Skeletal muscle cell (primary cell): Measurements from ENCODE around the gene ATXN7.

Source experiments
- DNase-seq: peaks from one replicate; pipeline ENCODE4 v3.0.0-alpha.2; 2010; ENCODE audit warnings: low read depth
- H3K4me3 ChIP-seq: 2 replicates; pipeline ENCODE4 v1.5.1; 2011; ENCODE audit warnings: low read depth, mild to moderate bottlenecking, control low read depth, low read length, moderate library complexity

ATXN7 gene

GRCh38 chr3:63976161-63976871, 112.6 kb downstream of the ATXN7 start:
- no peak overlapping the region for H3K4me3 ChIP-seq
- DNase-seq = peak; percentile 94

GRCh38 chr3:63976872-63977200, 113.2 kb downstream of the ATXN7 start:
- no peak for DNase-seq
- no peak overlapping the region for H3K4me3 ChIP-seq

DNA sequence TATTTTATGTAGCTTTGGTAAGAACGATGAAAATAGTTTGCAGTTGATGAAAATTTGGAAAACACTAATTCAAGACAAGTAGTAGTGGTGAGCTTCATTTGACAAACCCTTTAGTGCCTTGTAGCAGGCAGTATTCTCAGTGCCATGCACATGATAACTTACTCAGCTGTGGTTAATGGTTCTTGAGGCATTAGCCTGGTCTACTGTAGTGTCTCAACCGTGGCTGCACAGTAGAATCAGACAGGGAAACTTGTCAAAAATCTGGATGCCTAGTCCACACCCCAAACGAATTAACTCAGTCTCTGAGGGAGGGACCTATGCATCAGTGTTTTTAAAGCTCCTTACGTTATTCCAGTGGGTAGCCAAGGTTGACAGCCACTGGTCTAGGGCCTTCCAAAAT, 114.2 kb downstream of the ATXN7 start:
- no peak for DNase-seq
- no peak overlapping the region for H3K4me3 ChIP-seq

- no peak for DNase-seq
- H3K4me3 ChIP-seq = no peak overlapping the region
Observed at GRCh38 chr3:63979093-63979885, 115.6 kb downstream of the ATXN7 start.

DNA sequence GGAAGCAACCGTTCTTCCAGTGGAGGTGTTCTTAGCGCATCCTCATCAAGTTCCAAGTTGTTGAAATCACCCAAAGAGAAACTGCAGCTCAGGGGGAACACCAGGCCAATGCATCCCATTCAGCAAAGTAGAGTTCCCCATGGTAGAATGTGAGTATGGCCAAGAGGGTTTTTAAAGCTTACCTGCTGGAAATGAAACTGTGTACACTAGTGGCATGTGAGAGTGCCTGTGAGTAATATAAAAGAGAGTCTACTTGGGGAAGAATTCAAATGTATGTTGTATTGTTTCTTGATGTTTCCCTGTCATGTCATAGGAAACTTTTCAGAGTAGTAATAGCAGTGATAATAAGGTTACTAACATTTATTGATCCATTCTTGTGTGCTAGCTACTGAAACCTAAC, 116.4 kb downstream of the ATXN7 start:
- DNase-seq = no peak
- H3K4me3 ChIP-seq = no peak overlapping the region

DNA sequence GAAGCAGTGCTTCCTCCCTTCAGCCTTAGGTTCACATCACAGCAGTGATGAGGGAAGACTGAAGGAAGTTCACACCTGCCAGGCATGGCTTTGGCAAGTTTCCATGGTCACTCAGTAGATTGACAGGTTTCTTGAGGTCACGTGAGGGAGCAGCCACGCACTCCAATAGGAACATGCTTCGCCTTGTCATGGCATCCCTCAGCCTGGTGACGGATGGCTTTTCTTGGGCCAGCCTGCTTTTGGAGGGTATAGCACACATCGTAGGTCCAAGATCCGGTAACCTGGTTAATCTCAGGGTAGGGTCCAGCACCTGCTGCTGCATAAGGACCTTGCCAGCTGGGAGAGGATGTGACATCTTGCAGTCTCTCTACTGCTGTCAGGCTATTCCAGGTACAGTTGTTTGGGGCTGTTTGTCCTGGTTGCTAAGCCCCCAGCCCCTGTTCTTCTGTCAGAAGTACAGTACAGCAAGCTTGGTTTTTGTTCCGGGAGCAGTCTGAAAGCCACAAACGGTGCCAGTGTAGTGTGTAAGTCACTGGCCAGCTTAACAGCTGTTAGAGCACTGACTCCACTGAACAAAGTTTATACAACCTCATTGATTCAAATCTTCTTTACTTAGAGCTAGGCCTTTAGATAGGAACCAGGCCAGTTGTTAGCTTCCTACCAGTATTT, 117.3 kb downstream of the ATXN7 start:
- DNase-seq = no peak

GRCh38 chr3:63981980-63982379, 118.3 kb downstream of the ATXN7 start:
- no peak overlapping the region for H3K4me3 ChIP-seq
- DNase-seq = no peak

More for the DNA sequence above, 117.3 kb downstream of the ATXN7 start:
- no peak overlapping the region for H3K4me3 ChIP-seq

DNA sequence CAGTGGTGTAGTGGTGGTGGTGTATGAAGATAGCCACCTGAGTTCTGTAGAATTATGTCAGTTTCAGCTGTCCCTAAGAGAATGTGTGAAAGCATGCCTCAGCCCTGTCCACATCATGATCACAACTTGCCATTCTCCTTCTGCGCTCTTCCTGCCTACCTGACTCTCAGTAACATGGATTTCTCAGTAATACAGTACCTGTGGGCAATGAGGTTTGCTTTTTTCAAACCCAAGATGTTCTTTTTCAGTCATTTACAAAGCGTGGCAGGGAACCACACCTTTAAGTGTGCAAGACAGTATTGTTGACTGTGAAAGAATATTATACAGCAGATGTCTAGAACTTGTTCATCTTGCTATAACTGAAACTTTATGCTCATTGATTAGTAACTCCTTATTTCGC, 120.7 kb downstream of the ATXN7 start:
- H3K4me3 ChIP-seq = no peak overlapping the region
- no peak for DNase-seq

- no peak overlapping the region for H3K4me3 ChIP-seq
- no peak for DNase-seq
Observed at GRCh38 chr3:63986146-63986545, 122.5 kb downstream of the ATXN7 start.

DNA sequence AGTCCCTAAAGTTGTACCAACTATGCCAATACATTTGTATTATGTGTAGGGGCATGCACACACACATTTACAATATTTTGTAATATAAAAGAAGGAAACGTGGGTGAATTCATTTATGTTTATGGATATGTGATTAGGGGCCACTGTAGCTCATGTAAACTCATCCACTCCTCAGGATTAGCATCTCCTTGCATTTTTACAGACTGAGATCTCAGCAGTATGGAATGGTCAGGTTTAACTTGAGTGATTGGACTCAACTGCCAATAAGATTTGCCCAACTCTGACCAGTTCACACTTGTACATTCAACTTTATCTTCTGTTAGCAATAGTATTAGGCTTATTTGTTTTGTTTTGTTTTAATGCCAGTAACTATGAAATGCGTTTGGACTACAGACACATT, 123.2 kb downstream of the ATXN7 start:
- no peak for DNase-seq

DNA sequence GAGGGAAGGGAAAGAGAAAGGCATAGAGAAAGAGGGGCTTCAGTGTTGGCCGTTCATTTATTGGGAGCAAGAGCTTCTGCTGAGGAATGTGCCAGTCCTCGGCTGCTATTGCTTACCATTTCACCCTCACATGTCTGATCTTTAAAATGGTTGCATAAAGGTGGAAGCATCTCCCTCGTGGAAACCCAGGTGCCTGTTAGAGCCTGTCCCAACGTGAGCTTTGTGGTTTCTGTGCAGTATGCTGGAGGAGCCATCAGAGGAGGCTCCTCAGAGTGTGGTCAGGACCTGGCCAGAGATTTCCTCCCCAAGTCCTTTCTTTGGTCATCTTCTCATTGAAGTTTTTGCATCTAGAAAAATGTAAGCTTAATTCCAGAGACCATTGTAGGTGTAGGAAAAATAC, 125.3 kb downstream of the ATXN7 start:
- no peak for DNase-seq

More for the DNA sequence above, 123.2 kb downstream of the ATXN7 start:
- H3K4me3 ChIP-seq = no peak overlapping the region

DNA sequence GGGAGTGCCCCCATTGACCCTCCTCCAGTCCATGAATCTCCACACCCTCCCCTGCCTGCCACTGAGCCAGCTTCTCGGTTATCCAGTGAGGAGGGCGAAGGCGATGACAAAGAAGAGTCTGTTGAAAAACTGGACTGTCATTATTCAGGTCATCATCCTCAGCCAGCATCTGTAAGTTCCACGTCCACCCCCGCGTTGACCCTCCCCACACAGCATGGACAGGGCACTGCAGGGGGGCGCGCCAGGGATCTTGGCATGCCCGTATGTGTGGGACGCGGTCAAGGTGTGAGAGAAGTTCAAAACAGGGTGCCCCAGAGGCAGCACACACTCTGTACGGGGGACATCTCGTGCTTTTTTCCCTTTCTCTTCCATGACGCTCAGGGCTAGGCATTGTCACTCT, 126.5 kb downstream of the ATXN7 start:
- DNase-seq = no peak
- no peak overlapping the region for H3K4me3 ChIP-seq

More for the DNA sequence above, 125.3 kb downstream of the ATXN7 start:
- no peak overlapping the region for H3K4me3 ChIP-seq

DNA sequence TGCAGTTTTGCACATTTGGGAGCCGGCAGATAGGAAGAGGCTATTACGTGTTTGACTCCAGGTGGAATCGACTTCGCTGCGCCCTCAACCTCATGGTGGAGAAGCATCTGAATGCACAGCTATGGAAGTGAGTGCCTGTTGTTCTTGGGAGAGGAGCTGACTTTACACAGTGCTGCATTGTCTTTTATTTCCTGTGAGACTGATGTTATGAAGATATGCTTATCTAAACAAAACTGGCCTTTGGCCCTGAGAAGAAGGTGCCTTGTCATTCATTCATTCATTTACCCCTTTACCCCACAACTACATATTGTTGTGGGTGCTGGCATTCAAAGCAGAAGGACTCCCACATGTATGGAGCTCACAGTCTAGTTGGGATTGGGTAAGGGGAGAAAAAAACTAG, 127.1 kb downstream of the ATXN7 start:
- no peak for DNase-seq
- no peak overlapping the region for H3K4me3 ChIP-seq

- no peak for DNase-seq
- H3K4me3 ChIP-seq = no peak overlapping the region
Observed at GRCh38 chr3:63991666-63992065, 128.0 kb downstream of the ATXN7 start.

DNA sequence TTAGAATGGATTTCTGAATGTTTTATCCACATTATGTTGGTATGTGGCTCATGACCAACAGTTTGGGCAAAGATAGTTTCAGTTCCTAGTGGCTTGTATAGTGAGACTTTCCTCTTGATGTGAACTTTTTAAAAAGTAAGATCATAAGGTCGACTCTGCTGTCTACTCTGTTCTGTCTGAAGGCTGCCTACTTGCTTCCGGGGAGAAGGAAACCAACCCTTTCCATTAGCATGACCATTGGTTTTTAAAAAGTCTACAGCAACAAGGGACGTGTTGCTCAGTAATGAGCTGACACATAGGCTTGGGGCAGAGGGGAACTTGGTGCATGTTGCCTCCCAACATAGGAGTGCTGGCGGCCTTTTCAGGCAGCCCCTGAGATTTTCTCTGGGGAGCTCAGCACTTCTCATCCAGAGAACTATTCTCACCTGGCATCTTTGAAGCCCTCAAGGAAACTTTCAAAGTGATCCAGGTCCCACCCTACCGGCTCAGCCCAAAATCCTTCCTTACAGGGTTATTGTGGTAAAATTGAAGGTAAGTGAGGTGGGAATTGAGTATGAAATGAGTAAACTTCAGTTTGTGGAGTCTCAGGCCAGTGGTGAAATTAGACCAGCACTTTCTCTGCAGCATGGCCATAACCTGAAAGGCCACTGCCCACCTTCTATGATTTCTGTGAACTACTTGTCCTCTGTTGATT, 129.0 kb downstream of the ATXN7 start:
- DNase-seq = no peak
- no peak overlapping the region for H3K4me3 ChIP-seq

DNA sequence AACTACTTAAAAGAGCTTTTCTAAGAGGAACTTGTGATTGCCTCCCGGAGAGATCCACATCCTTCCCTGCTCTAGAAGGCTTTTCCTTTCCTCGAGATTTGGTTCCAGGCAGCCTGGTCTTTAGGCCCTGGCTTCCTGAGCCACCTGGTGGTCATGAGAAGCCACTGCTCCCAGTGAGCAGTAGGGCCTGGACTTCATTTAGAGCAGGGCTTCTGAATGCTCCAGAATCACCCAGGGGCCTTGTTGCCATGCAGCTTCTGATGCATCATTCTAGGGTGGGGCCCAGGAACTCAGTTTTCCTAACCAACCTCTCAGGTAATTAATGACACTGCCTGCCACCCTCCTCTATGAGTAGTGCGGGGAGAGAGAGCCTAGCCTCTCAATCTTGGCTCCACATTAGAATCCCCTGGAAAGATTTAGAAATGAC, 130.0 kb downstream of the ATXN7 start:
- DNase-seq = peak; percentile 45
- H3K4me3 ChIP-seq = no peak overlapping the region

GRCh38 chr3:63995086-63995485, 131.4 kb downstream of the ATXN7 start:
- DNase-seq = no peak
- no peak overlapping the region for H3K4me3 ChIP-seq

DNA sequence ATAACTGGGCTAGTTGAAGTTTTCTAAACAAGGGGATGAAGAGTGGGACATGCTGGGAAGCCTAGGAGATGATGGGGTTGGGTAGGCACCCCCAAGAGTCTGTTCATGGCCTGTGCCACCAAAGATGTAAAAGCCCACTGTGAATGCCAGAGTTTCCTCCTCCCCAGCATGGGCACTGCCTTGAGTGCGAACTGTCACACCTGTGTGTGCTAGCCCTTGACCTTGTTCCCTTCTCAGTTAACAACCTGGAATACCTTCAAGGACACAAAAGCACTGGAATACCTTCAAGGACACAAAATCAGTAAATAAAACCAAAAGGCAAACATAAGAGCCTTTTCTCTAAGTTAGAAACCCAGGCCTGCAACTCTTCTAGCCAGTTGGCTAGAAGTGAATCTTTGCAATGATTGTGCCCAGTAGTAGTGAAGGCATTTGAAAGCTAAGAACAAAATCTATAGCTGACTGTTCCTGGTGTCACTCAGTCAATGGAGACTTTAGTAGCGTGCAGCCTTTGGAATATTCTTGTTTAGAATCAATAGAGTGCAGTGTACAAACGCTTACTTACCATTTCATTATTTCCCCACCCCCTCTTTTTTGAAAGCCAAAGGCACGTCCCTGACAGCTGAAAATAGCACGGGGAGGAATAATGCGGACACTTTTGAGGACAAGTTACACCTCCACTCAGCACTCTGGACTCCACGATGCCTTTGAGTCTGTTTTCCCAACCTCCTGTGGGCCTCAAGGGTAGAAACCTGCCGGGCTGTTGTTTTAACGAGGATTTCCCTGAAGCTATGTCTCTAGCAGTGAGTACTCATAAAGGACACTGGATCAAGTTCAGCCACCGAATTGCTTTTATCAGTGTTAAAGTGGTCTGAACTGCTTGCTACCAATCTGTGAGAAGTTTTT, 135.4 kb downstream of the ATXN7 start:
- DNase-seq = no peak
- no peak overlapping the region for H3K4me3 ChIP-seq

DNA sequence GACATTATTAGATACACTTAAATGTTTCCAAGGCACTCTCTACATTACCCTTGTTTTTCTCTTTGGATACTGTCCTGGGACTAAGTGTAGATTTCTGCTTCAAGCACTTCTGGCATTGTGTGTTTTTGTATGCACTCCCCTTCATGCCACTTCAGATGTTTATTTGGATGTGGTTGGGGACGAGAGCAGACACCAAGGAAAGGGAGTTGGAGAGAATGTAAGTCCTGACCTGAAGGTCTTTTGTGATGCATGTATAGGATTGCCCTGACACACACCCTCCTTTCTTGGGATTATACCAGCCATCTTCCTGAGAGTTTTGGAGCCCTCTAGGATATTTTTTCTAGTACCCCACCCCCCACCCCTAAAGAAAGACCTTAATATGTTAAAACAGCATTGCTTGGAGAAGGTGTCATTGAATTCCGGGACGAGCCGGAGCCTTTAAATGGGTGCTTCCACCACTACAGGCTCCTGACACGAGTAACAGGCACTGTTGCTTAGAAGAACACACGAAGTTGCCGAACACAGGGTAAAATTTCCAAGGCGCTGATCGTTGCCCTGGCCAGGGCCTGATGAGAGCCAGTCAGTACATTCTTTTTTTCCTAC, 136.9 kb downstream of the ATXN7 start:
- no peak for DNase-seq
- no peak overlapping the region for H3K4me3 ChIP-seq
